ENCODE data around the gene HES4. TPM values are rescaled to one million over a fixed set of nuclear protein-coding genes. Genes with fewer than 3 reads are reported as not detected.

The HES4 gene
- total RNA-seq, 2 donors from 2014 or later, result 45.8 to 82.6 TPM

DNA sequence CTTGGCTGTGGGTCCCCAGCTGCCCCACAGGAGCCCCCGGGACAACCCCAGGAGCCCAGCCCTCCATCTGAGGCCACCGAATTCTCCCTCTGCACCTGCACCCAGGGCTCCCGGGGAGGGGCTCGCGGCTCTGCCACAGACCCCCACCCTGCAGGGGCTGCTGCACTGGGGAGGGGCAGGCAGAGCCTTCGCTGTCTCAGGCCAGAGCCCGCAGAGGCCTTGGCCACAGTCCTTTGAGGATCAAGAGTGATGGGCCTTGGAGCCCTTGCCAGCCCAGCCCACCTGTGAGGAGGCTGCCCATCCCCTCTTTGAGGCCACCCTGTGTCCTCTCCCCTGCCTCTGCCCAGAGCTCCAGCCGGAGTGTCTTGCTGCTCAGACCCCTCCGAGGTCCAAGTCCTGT lies 24.5 kb downstream of the HES4 start:
- H3K4me1 ChIP-seq (replicated peaks), result peaks cover 2% of the 10 kb centered on the region
- no peaks in the 10 kb centered on the region for H3K36me3 ChIP-seq
- TF ChIP-seq, protein P1, sequence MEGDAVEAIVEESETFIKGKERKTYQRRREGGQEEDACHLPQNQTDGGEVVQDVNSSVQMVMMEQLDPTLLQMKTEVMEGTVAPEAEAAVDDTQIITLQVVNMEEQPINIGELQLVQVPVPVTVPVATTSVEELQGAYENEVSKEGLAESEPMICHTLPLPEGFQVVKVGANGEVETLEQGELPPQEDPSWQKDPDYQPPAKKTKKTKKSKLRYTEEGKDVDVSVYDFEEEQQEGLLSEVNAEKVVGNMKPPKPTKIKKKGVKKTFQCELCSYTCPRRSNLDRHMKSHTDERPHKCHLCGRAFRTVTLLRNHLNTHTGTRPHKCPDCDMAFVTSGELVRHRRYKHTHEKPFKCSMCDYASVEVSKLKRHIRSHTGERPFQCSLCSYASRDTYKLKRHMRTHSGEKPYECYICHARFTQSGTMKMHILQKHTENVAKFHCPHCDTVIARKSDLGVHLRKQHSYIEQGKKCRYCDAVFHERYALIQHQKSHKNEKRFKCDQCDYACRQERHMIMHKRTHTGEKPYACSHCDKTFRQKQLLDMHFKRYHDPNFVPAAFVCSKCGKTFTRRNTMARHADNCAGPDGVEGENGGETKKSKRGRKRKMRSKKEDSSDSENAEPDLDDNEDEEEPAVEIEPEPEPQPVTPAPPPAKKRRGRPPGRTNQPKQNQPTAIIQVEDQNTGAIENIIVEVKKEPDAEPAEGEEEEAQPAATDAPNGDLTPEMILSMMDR (IDR thresholded peaks at IDR 0.05), result no peak
- TF ChIP-seq POLR2AphosphoS5 (IDR thresholded peaks at IDR 0.05) (no peak), POLR2A (IDR thresholded peaks at IDR 0.05) (no peak)
- peak overlapping the region; percentile 82 to 85 for H3K27ac ChIP-seq
- H3K4me3 ChIP-seq, result no peak overlapping the region
- H3K9me3 ChIP-seq, result no peaks in the 10 kb centered on the region
- no peaks in the 10 kb centered on the region for H3K27me3 ChIP-seq (replicated peaks; ENCODE audit: insufficient read depth)
- DNase-seq (ENCODE audit: low spot score), result no peak
- WGBS, result 58% methylated on average over 9 of the region's 9 CpGs
- intact Hi-C loops (cut with DNase I), result no loop called here

DNA sequence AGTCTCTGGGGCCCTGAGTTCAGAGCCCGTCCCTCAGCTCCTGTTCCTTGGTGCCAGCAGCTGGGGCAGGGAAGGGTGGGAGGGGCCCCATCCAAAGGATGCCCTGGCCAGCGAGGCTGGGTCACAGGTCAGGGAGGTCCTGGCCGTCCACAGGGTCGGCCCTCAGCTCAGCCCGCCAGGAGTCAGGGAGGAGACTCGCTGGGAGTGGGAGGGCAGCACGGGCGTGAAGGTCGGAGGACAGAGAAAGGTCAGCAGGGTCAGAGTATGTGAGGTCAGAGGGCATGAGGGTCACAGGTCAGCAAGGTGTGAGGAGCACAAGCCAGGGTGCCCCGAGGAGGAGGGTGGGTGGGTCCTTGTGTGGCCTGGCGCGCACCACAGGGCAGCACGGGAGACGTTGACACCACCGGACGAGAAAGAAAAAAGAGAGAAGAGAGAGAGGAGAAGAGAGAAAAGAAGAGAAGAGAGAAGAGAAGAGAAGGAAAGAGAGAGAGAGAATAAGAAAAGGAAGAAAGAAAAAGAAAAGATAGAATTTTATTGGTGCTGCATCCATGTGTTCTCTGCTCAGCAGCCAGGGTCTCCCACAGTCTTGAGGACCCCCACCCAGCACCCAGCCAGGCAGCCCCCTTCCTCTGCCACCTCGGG lies 25.1 kb downstream of the HES4 start:
- whole genome bisulfite sequencing, result 81% methylated on average over 17 of the region's 17 CpGs
- intact Hi-C loops (cut with DNase I), result no loop called here
- H3K4me1 ChIP-seq (replicated peaks), result peaks cover 2% of the 10 kb centered on the region
- H3K4me3 ChIP-seq, result no peak overlapping the region
- H3K27me3 ChIP-seq (replicated peaks; ENCODE audit: insufficient read depth), result no peaks in the 10 kb centered on the region
- H3K36me3 ChIP-seq, result no peaks in the 10 kb centered on the region
- no peaks in the 10 kb centered on the region for H3K9me3 ChIP-seq
- H3K27ac ChIP-seq, result no peak overlapping the region
- no peak for TF ChIP-seq POLR2A (IDR thresholded peaks at IDR 0.05)
- no peak for TF ChIP-seq POLR2AphosphoS5 (IDR thresholded peaks at IDR 0.05)
- DNase-seq (ENCODE audit: low spot score), result no peak

DNA sequence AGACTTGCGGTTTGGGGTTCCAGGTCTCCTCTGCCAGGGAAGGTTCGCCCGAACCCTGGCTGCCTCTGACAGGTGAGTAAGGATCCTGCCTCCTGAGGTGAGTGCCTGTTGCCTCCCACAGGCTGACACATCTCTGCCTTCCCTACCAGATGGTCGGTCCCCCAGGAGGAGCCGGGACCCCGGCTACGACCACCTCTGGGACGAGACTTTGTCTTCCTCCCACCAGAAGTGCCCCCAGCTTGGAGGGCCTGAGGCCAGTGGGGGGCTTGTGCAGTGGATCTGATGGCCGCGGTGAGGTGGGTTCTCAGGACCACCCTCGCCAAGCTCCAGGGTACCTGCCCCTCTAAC lies 25.6 kb downstream of the HES4 start:
- intact Hi-C loops (cut with DNase I), result no loop called here
- 91% methylated on average over 11 of the region's 11 CpGs for WGBS
- peaks cover 2% of the 10 kb centered on the region for H3K4me1 ChIP-seq (replicated peaks)
- no peaks in the 10 kb centered on the region for H3K27me3 ChIP-seq (replicated peaks; ENCODE audit: insufficient read depth)
- no peaks in the 10 kb centered on the region for H3K36me3 ChIP-seq
- TF ChIP-seq POLR2AphosphoS5 (IDR thresholded peaks at IDR 0.05) (no peak), POLR2A (IDR thresholded peaks at IDR 0.05) (no peak)
- TF ChIP-seq, protein P1 (IDR thresholded peaks at IDR 0.05), result no peak
- no peaks in the 10 kb centered on the region for H3K9me3 ChIP-seq
- no peak for DNase-seq (ENCODE audit: low spot score)
- no peak overlapping the region for H3K27ac ChIP-seq
- H3K4me3 ChIP-seq, result no peak overlapping the region

DNA sequence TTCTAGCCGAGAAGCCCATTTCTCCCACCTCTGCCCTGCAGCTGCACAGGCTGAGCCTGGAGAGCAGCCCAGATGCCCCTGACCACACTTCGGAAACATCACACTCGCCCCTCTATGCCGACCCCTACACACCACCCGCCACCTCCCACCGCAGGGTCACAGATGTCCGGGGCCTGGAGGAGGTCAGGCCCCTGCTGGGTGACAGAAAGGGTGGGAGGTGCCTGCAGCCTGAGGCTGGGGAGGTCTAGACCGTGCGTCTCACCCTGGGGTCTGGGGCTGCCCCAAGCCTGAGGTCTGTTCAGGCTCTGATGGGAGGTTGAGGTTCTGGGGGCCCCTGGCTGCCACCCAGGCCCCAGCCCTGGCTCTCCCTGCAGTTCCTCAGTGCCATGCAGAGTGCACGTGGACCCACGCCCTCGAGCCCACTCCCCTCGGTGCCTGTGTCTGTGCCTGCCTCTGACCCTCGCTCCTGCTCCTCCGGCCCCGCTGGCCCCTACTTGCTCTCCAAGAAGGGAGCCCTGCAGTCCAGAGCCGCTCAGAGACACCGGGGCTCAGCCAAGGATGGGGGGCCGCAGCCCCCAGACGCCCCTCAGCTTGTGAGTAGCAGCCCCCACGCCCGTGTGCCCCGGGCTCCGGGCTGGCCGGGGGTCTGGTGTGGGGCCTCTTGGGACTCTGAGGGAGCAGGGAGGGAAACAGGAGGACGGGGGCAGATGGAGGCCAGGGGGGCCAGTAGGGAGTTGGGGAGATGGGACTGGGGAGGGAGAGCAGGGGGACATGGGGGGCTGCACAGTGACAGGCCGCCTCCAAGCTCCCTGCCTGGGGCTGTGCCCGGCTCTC lies 26.2 kb downstream of the HES4 start:
- H3K27me3 ChIP-seq (replicated peaks; ENCODE audit: insufficient read depth), result no peaks in the 10 kb centered on the region
- H3K4me3 ChIP-seq, result no peak overlapping the region
- TF ChIP-seq POLR2AphosphoS5 (IDR thresholded peaks at IDR 0.05), result no peak
- TF ChIP-seq, protein P1 (IDR thresholded peaks at IDR 0.05), result no peak
- no peak for TF ChIP-seq POLR2A (IDR thresholded peaks at IDR 0.05)
- no peak overlapping the region for H3K27ac ChIP-seq
- DNase-seq (ENCODE audit: low spot score), result no peak
- intact Hi-C loops (cut with DNase I), result no loop called here
- WGBS, result 87% methylated on average over 28 of the region's 28 CpGs
- H3K4me1 ChIP-seq (replicated peaks), result peaks cover 2% of the 10 kb centered on the region
- no peaks in the 10 kb centered on the region for H3K9me3 ChIP-seq
- H3K36me3 ChIP-seq, result no peaks in the 10 kb centered on the region

DNA sequence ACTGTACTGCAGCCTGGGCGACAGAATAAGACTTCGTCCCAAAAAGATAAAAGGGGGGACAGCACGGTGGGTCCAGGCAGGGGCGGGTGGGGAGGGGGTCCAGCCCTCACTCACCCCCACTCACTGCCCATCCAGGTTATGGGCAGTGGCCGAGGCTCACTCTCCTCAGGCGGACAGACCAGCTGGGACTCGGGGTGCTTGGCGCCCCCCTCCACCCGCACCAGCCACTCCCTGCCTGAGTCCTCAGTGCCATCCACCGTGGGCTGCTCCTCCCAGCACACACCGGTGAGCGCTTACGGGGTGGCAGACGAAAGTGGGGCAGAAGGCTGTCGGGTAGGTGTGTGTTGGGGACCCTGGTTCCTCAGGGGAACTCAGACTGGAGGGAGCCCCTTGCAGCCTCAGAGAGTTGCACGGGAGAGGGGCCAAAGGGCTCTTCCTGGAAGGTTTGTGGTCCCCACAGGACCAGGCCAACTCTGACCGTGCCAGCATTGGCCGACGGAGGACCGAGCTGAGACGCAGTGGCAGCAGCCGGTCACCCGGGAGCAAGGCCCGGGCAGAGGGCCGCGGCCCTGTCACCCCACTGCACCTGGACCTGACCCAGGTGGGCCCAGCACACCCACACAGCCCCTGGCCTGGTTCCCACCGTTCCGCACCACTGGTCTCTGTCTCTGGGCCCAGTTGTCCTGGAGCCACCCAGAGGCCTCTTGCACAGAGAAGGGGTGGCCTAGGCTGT lies 27.0 kb downstream of the HES4 start:
- no peaks in the 10 kb centered on the region for H3K27me3 ChIP-seq (replicated peaks; ENCODE audit: insufficient read depth)
- intact Hi-C loops (cut with DNase I), result no loop called here

More for the DNA sequence above, 27.0 kb downstream of the HES4 start:
- Histone ChIP-seq H3K9me3 (no peaks in the 10 kb centered on the region), H3K4me3 (no peak overlapping the region), H3K4me1 (replicated peaks) (peaks cover 2% of the 10 kb centered on the region), H3K27ac (no peak overlapping the region), H3K36me3 (no peaks in the 10 kb centered on the region)
- DNase-seq (ENCODE audit: low spot score), result no peak
- WGBS, result 86% methylated on average over 28 of the region's 28 CpGs
- TF ChIP-seq, protein P1 (IDR thresholded peaks at IDR 0.05), result no peak
- TF ChIP-seq POLR2AphosphoS5 (IDR thresholded peaks at IDR 0.05) (no peak), POLR2A (IDR thresholded peaks at IDR 0.05) (no peak)
